GM19324 (cell line): ENCODE results near the gene FAM184A.

Source experiments
- ATAC-seq: cut with Tn5 transposase; IDR thresholded peaks from one replicate; pipeline ENCODE4 v1.9.1; 2021; ENCODE audit warnings: mild to moderate bottlenecking, moderate library complexity; ENCODE audit not compliant: unreplicated experiment, low FRiP score

FAM184A gene

GRCh38 chr6:119063491-119063890 lies 15.0 kb downstream of the FAM184A start:
- ATAC-seq = no peak

DNA sequence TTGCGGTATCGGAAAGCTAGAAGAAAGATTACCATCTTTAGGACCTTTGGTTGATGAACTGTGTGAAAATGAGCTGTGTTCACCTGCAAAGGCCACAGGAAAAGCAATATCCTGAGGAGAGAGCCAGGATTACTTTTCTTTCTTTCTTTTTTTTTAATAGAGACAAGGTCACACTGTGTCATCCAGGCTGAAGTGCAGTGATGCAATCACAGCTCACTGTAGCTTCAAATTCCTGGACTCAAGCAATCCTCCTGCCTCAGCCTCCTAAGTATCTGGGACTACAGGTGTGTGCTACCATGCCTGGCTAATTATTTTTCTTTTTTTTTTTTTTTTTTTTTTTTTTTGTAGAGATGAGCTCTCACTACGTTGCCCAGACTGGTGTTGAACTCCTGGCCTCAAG lies 17.2 kb downstream of the FAM184A start:
- ATAC-seq = no peak

GRCh38 chr6:119060255-119060907 lies 18.1 kb downstream of the FAM184A start:
- ATAC-seq = peak; percentile 43

GRCh38 chr6:119055069-119055468 lies 23.4 kb downstream of the FAM184A start:
- ATAC-seq = no peak

DNA sequence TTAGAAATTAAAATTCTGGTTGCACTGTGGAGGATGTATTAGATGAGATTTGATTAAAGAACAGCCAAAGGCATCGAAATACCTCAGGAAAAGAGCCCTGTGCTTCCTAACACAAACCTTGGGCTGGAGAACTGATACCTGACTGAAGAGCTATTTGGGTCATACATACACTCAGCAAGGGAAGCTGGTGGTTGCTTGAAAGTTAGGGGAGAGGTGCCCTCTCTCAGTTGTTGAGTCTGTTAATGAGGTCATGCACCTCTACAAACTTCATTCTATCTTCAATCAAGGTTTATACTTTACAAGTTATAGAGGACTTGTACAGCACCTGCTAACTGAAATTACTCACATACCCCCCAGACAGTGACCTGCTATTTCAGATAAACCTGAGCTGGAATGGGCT lies 25.5 kb downstream of the FAM184A start:
- ATAC-seq = peak; percentile 41

GRCh38 chr6:119052292-119052889 lies 26.1 kb downstream of the FAM184A start:
- ATAC-seq = peak; percentile 74

DNA sequence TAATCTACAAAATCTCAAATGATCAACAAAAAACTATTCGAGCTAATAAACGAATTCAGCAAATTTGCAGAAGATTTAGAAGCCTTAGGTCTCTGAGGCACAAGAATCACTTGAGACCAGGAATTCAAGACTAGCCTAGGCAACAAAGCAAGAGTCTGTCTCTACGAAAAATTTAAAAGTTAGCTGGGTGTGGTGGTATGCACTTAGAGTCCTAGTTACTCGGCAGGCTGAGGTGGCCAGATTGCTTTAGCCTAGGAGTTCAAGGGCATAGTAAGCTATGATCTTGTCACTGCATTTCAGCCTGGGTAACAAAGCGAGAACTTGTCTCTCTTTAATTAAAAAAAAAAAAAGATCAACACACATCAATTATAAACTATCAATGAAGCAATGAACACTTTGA lies 34.2 kb downstream of the FAM184A start:
- no peak for ATAC-seq

DNA sequence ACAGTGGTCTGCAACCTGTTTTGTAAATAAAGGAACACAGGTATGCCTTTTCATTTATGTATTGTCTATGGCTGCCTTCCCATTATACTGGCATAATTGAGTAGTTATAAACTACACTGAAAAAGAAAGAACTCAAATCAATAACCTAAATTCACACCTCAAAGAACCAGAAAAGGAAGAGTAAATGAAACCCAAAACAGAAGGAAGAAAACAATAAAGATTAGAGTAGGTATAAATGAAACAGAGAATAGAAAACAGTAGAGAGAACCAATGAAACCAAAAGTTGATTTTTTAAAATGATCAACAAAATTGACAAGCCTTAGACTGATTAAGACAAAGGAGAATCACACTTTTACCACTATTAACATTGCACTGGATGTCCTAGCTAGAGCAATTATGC lies 34.7 kb downstream of the FAM184A start:
- ATAC-seq = peak; percentile 83

- ATAC-seq = peak; percentile 11
Observed at GRCh38 chr6:119043265-119043664, 35.2 kb downstream of the FAM184A start.

DNA sequence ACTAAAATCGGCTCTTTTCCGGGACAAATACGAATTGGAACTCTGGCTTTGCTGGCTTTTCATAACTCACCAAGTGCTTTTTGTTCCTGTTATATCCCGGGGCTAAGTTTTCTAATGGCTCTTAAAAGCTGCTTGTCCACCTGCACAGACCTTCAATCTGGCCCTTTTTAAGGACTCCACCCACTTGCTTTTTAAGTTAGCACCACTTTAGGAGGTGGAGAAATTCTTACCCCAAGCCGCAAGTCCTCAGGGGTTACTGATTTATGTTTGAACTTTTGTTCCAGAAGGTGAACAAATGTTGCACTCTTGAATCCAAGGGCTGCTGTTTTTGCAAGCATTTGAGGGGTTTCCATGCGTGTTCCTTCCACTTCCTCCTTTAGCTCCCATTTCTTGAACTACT lies 37.8 kb downstream of the FAM184A start:
- no peak for ATAC-seq

GRCh38 chr6:119040229-119040628 lies 38.2 kb downstream of the FAM184A start:
- ATAC-seq = no peak

GRCh38 chr6:119037941-119038623 lies 40.4 kb downstream of the FAM184A start:
- no peak for ATAC-seq

DNA sequence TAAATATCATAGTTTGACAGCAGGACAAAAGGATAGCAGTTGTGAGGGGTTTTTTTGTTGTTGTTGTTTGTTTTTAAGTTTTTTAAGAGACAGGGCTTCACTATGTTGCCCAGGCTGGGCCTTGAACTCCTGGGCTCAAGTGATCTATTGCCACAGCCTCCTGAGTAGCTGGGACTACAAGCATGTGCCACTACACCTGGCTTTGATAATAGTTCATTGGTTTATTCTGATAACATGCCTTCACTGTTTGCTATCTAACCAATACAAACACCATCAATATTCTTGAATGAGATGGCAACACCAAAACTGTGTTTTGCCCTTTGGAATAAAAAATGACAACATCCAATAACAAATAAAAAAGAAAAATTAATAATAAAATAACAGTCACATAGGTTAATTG lies 41.2 kb downstream of the FAM184A start:
- ATAC-seq = no peak

DNA sequence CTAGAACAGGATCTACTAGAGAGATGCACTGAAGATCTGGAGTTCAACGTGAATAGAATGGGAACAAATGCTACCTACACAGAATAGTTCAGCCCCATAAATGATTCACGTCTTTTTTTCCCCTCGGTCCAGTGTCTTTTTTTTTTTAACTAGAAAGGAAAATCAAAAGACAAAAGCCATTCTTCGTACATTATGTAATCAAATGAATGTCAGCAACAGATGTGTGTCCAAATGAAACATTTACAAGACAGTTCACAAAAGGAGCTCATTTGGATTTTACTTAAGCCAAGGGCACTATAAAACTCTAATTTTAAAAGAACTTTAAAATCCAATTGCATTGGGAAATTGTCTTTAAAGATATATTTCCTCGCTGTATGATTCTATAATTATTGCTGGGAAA lies 42.4 kb downstream of the FAM184A start:
- no peak for ATAC-seq

- ATAC-seq = no peak
Observed at GRCh38 chr6:119035459-119035858, 43.0 kb downstream of the FAM184A start.

DNA sequence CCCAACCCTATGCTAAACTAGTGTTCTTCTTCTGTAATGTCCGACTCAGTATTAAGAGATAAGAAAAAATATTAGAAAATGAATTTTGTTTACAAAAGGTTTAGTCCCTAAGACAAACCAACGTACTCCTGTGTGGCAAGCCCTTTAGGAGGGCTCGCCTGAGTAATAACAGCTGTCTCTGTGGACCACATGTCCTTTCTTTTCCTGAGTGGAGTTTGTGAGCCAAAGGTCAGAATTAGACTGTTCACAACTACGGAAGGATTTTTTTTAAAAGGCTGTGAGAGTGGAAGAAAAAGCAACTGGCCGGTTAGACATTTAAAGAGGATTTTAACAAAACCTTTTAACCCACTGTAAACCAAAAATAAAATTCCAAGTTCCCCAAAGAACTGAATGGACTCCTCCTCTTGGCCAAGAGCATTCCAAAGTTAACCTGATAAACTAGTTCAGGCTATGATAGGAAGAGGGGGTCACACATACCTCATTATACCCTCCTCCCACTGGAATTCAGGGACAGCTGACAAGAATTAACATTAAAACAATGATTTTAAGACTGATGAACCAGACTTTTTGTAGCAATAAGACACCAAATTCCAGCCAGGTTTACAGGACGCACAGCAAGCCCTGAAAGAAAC lies 43.5 kb downstream of the FAM184A start:
- no peak for ATAC-seq

DNA sequence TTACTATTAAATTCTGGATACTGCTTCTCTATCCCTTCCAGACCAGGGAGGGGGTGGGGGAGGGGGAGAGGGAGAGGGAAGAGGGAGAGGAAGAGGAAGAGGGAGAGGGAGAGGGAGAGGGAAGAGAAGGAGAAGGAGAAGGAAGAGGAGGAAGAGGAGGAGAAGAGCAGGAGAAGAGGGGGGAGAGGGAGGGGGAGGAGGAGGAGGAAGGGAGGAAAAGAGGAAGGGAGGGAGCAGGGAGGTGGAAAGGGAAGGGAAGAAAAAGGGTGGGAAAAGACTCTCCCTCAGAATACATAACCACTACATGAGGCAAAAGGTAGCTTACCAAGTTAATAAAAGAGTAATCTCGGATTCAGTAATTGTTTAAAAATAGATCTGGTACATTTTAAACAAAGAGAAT lies 46.0 kb downstream of the FAM184A start:
- ATAC-seq = no peak

- ATAC-seq = no peak
Observed at GRCh38 chr6:119030759-119031158, 47.7 kb downstream of the FAM184A start.

DNA sequence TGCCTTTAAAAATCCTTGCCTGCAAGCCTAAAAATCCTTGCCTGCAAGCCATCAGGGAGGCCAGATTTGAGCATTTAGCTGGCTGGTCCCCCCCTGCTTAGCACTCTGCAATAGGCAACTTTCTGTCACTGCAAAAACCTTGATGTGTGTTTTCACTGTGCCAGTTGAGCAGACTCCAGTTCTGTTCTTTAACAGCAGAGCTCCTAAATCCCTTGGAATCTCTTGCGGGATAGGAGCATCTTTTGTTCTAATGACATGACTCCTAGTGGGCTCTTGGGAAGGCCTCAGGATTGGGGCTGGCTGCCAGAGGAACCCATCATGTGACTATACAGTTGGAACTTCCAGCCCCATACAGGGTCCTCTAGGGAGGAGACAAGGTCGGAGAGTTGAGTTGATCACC lies 50.4 kb downstream of the FAM184A start:
- no peak for ATAC-seq

GRCh38 chr6:119027465-119027864 lies 51.0 kb downstream of the FAM184A start:
- ATAC-seq = no peak

DNA sequence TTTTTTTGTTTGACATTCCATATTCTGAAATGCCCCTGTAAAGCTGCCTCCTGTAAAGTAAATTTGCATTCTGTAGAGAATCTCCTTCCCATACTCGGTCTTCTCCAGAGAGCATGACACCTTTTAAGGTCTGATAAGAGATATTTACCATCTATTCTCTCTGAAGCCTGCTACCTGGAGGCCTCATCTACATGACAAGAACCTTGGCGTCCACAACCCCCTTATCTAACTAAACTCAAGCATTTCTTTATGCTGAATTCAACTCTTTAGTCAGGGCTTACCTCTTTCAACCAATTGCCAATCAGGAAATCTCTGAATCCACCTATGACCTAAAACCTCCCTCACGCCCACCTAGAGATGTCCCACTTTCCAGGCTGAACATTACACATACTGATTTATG lies 51.6 kb downstream of the FAM184A start:
- ATAC-seq = no peak

- ATAC-seq = no peak
Observed at GRCh38 chr6:119025793-119026192, 52.7 kb downstream of the FAM184A start.
